Thyroid gland (tissue), 4 donors: ENCODE data around the gene STXBP5L. TPM values are rescaled to one million over a fixed set of nuclear protein-coding genes. Genes with fewer than 3 reads are reported as not detected.
"Not testable (repeated sequence)": the region's sequence is repeated elsewhere in the genome, so short reads cannot be mapped to it uniquely, and the experiment has no call there.

Experiments used
- DNase-seq, 2 donors: peaks; one replicate each; pipeline ENCODE4 v3.0.0-alpha.2; 2019
- H3K27ac ChIP-seq, 3 donors: fragments of 200-600 bp; sonication (generic); 1 replicate in 2 of 3; 2 replicates in 1 of 3; pipeline ENCODE4 v1.5.1; 2016 to 2019; ENCODE audit warnings: mild to moderate bottlenecking in 1 of 3, moderate library complexity in 1 of 3
- H3K27me3 ChIP-seq: fragments of 200-600 bp; sonication (generic); one replicate; pipeline ENCODE4 v1.5.1; 2019
- H3K36me3 ChIP-seq, 2 donors: fragments of 200-600 bp; sonication (generic); one replicate each; pipeline ENCODE4 v1.5.1; 2016 to 2019
- H3K4me1 ChIP-seq, 2 donors: fragments of 200-600 bp; sonication (generic); one replicate each; pipeline ENCODE4 v1.5.1; 2017 to 2019
- H3K4me3 ChIP-seq, 3 donors: fragments of 200-600 bp; sonication (generic); replicated peaks in 1 of 3; 1 replicate in 2 of 3; 2 replicates in 1 of 3; pipeline ENCODE4 v1.5.1; 2016; ENCODE audit warnings: mild to moderate bottlenecking in 1 of 3
- H3K9me3 ChIP-seq: fragments of 200-600 bp; sonication (generic); one replicate; pipeline ENCODE4 v1.5.1; 2017
- POLR2A ChIP-seq, 2 donors: fragments of 450-650 bp; IDR thresholded peaks; one replicate each; pipeline ENCODE4 v1.6.1; 2017; ENCODE audit warnings: antibody characterized with exemption in 2 of 2, mild to moderate bottlenecking in 2 of 2, moderate library complexity in 1 of 2
- WGBS, 2 donors: methylation state at CpG; one replicate each; pipeline ENCODE4 v1.1.5; 2017; 5-methylcytosine and 5-hydroxymethylcytosine counted together
- intact Hi-C: fragments of 100-400 bp; cut with DNase I; formaldehyde crosslinking; loops from one replicate; pipeline ENCODE4 v1.15.1; 2023
- total RNA-seq, 4 donors: library from RNA; depleted of rRNA; stranded (reverse); fragments of >200 nt; gene quantifications; one replicate each; pipeline ENCODE4 v1.2.3, GENCODE V29; 2016
- TF ChIP-seq, protein P1 (sequence below), 6 experiments: fragments of 200-600 bp in 3 of 6; fragments of 450-650 bp in 3 of 6; sonication (generic) in 3 of 6; IDR thresholded peaks; one replicate each; pipeline ENCODE4 v1.5.1; 2016 to 2019; ENCODE audit warnings: antibody characterized with exemption in 6 of 6, mild to moderate bottlenecking in 2 of 6, inconsistent platforms in 1 of 6, moderate library complexity in 1 of 6

Gene STXBP5L
- total RNA-seq, 4 donors from 2014 or later, result 8.9 to 24.9 (median 21.9) TPM

DNA sequence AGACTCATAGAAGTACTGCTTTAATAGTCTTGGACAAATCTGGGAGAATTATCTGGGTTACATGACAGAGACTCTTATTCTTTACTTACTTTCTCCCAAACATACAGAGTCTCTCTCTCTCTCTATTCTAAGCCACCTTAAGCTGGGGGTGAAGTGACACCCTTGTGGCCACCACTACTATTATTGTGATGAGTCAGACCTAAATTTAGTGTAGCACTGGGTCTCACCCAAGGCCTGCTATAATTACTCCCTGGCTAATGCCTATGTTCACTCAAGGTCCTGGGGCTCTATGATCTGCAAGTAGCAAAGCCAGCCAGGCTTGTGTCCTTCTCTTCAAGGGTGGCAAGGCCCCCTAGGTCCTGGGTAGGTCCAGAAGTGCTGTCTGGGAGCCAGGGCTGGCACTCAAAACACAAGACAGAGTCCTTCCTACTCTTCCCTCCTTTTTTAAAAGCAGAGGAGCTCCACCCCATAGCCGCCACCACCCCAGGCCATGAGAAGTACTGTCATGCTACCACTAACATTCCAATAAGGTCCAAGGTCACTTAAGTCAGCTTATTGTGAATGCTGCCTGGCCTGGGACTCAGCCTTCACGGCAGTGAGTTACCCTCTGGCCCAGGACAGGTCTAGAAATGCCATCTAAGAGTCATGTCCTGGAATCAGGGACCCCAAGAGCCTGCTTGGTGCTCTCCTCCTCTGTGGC lies 454.2 kb downstream of the STXBP5L start:
- Histone ChIP-seq H3K36me3 (no peaks in the 10 kb centered on the region), H3K4me3 (no peak overlapping the region), H3K27ac (no peak overlapping the region), H3K27me3 (no peaks in the 10 kb centered on the region), H3K9me3 (no peaks in the 10 kb centered on the region), H3K4me1 (no peaks in the 10 kb centered on the region)
- intact Hi-C loops, result no loop called here
- no peak for DNase-seq
- 78 to 82% methylated on average over 2 of the region's 2 CpGs for WGBS, 2 donors
- no peak for TF ChIP-seq POLR2A (IDR thresholded peaks at IDR 0.05)
- TF ChIP-seq, protein P1, sequence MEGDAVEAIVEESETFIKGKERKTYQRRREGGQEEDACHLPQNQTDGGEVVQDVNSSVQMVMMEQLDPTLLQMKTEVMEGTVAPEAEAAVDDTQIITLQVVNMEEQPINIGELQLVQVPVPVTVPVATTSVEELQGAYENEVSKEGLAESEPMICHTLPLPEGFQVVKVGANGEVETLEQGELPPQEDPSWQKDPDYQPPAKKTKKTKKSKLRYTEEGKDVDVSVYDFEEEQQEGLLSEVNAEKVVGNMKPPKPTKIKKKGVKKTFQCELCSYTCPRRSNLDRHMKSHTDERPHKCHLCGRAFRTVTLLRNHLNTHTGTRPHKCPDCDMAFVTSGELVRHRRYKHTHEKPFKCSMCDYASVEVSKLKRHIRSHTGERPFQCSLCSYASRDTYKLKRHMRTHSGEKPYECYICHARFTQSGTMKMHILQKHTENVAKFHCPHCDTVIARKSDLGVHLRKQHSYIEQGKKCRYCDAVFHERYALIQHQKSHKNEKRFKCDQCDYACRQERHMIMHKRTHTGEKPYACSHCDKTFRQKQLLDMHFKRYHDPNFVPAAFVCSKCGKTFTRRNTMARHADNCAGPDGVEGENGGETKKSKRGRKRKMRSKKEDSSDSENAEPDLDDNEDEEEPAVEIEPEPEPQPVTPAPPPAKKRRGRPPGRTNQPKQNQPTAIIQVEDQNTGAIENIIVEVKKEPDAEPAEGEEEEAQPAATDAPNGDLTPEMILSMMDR (IDR thresholded peaks at IDR 0.05), result no peak

DNA sequence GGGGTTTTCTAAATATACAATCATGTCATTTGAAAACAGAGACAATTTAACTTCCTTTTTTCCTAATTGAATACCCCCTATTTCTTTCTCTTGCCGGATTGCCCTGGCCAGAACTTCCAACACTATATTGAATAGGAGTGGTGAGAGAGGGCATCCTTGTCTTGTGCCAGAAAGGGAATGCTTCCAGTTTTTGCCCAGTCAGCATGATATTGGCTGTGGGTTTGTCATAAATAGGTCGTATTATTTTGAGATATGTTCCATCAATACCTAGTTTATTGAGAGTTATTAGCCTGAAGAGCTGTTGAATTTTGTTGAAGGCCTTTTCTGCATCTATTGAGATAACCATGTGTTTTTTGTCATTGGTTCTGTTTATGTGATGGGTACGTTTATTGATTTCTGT lies 480.3 kb downstream of the STXBP5L start:
- H3K27me3 ChIP-seq, intact Hi-C loops, H3K4me3 ChIP-seq, H3K36me3 ChIP-seq, H3K27ac ChIP-seq, DNase-seq, H3K4me1 ChIP-seq, H3K9me3 ChIP-seq: not testable (repeated sequence)
- 86 to 88% methylated on average over 3 of the region's 3 CpGs for WGBS, 2 donors

DNA sequence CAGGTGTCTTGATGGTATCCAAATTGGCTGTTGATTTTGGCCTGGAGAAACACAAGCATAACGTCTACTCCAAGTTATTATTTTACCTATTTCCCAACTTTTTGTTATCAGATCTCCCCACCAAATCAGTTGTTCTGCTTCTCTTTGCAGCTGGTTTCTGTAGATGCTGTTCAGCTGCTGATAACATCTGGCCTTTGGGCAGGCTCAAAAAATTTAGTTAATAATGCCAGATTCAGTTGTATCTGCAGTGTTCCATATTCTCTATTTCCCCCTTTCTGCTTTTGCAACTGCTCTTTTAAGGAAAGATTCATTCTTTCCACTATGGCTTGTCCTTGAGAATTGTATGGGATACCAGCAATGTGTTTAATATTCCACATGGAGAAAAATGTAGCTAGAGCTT lies 488.0 kb downstream of the STXBP5L start:
- H3K4me1 ChIP-seq, intact Hi-C loops: not testable (repeated sequence)
- no CpG with 5 or more reads among the region's 1 CpG for WGBS, 2 donors

DNA sequence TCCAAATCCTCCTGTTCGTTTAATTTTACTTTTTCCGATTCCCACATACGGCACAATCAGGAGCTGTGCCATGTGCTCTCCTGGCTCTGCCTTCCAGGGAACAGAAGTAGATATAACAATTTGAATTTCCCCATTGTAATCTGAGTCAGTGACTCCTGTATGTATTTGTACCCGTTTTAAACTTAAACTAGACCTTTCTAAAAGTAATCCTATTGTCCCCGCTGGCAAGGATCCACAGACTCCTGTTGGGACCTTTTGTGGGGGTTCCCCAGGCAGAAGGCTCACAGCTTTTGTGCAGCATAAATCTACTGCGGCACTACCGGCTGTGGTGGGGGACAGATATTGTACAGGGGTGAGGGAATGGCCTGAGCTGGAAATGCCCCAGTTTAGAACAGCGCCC lies 490.0 kb downstream of the STXBP5L start:
- H3K9me3 ChIP-seq, H3K4me1 ChIP-seq, DNase-seq, H3K27ac ChIP-seq, H3K4me3 ChIP-seq, H3K27me3 ChIP-seq, intact Hi-C loops, H3K36me3 ChIP-seq: not testable (repeated sequence)
- 68 to 80% methylated on average over 8 of the region's 8 CpGs for WGBS, 2 donors

More for the DNA sequence above, 488.0 kb downstream of the STXBP5L start:
- H3K36me3 ChIP-seq, H3K4me3 ChIP-seq, H3K27ac ChIP-seq, DNase-seq, H3K27me3 ChIP-seq, H3K9me3 ChIP-seq: not testable (repeated sequence)

DNA sequence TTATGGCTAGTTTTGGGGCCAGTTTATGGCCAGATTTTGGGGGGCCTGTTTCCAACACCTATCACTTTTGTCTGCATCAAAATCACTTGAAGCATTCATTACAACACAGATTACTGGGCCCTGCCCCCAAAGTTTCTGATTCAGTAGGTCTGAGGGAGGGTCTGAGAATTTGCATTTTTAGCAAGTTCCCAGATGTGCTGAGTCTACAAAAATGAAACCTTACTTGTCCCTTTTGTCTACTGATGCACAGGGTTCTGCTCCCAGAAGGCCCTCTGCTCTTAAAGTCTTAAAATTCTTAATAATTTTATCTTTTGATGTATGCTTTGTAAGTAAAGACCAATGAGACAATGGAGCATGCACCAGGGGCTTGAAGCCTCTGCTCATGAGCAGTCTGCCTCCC lies 491.8 kb downstream of the STXBP5L start:
- TF ChIP-seq, protein P1 (IDR thresholded peaks at IDR 0.05), result no peak
- TF ChIP-seq POLR2A (IDR thresholded peaks at IDR 0.05), result no peak
- Histone ChIP-seq H3K36me3 (no peaks in the 10 kb centered on the region), H3K9me3 (no peaks in the 10 kb centered on the region), H3K27me3 (no peaks in the 10 kb centered on the region), H3K4me3 (no peak overlapping the region), H3K4me1 (no peaks in the 10 kb centered on the region), H3K27ac (no peak overlapping the region)
- intact Hi-C loops, result no loop called here
- no peak for DNase-seq

DNA sequence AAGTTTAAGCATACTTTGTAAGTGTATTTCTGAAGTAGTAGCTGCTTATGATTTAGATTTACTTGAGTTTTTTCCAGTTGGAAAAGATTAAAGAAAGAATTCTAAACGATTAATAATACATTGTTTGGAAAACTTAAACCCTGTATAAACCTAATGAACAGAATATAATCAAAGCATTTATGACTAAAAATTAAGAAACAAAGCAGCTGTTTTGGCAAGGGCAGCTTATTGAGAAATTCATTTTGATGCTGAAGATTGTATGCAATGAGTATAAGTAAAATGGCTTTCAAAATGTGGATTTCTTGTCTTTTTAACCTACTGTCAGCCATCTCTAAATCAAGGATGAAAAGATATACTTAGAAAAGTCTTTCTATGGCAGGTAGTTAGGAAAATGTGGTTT lies 497.6 kb downstream of the STXBP5L start:
- intact Hi-C loops, result no loop called here
- TF ChIP-seq, protein P1 (IDR thresholded peaks at IDR 0.05), result no peak
- no peak for TF ChIP-seq POLR2A (IDR thresholded peaks at IDR 0.05)
- WGBS, 2 donors, result 84 to 95% methylated on average over 1 of the region's 1 CpG

More for the DNA sequence above, 497.6 kb downstream of the STXBP5L start:
- H3K9me3 ChIP-seq, result no peaks in the 10 kb centered on the region
- no peak for DNase-seq
- H3K4me3 ChIP-seq, result no peak overlapping the region
- no peak overlapping the region for H3K27ac ChIP-seq
- H3K36me3 ChIP-seq, result no peaks in the 10 kb centered on the region
- H3K4me1 ChIP-seq, result no peaks in the 10 kb centered on the region
- no peaks in the 10 kb centered on the region for H3K27me3 ChIP-seq
